ENCODE results near the gene GJD4. TPM values are rescaled to one million over a fixed set of nuclear protein-coding genes. Genes with fewer than 3 reads are reported as not detected.
A peak's percentile ranks its signal among the peaks of the same experiment; 100 is the strongest.

GJD4 gene
- polyA plus RNA-seq, 3 donors: not detected

GRCh38 chr10:35640951-35641675, 36.0 kb downstream of the GJD4 start:
- no peaks in the 10 kb centered on the region for H3K36me3 ChIP-seq (replicated peaks in 1 of 2; ENCODE audit: control insufficient read depth in 1 of 2, insufficient read depth in 2 of 2, low read length in 2 of 2)
- H4K20me1 ChIP-seq (ENCODE audit: insufficient read depth, low read length): no peaks in the 10 kb centered on the region
- intact Hi-C loops (cut with micrococcal nuclease): no loop called here
- peak overlapping the region; percentile 79 for H3K4me2 ChIP-seq (replicated peaks; ENCODE audit: extremely low read depth, low read length, poor library complexity, severe bottlenecking)
- peak overlapping the region; percentile 70 to 87 for H3K4me3 Mint-ChIP-seq
- peak overlapping the region; percentile 78 for H2AFZ ChIP-seq (ENCODE audit: insufficient read depth, low read depth, low read length, poor library complexity, severe bottlenecking)
- peak in 2 of 3 donors; percentile 2 to 11 for DNase-seq
- peaks cover 78 to 85% (median 81%) of the 10 kb centered on the region in 3 donors for H3K27me3 Mint-ChIP-seq (ENCODE audit: low read depth in 3 of 3)
- H3K4me3 ChIP-seq (replicated peaks in 1 of 3; ENCODE audit: low read depth in 2 of 3, low read length in 3 of 3): peak overlapping the region; percentile 12 to 70 (median 39)
- H3K27ac Mint-ChIP-seq: no peak overlapping the region
- under 1% methylated on average over 66 of the region's 72 CpGs for WGBS (ENCODE audit: insufficient coverage)
- peaks cover 0 to 21% of the 10 kb centered on the region in 2 donors for H3K9me3 ChIP-seq (replicated peaks in 1 of 2; ENCODE audit: control insufficient read depth in 1 of 2, insufficient read depth in 1 of 2, low read length in 2 of 2)
- H3K9me3 Mint-ChIP-seq: peaks cover 0 to 34% (median 25%) of the 10 kb centered on the region in 7 donors
- peaks cover 0 to 7% of the 10 kb centered on the region in 2 donors for H3K36me3 Mint-ChIP-seq
- H3K27me3 ChIP-seq (ENCODE audit: control insufficient read depth in 2 of 2, insufficient read depth in 2 of 2, low read length in 2 of 2): peaks cover 71 to 86% of the 10 kb centered on the region in 2 donors
- no peaks in the 10 kb centered on the region for H3K79me2 ChIP-seq (ENCODE audit: insufficient read depth, low read length)
- H3K4me1 ChIP-seq (ENCODE audit: control insufficient read depth in 1 of 2, insufficient read depth in 2 of 2, low read length in 2 of 2): peaks cover 34 to 46% of the 10 kb centered on the region in 2 donors
- H3K9ac ChIP-seq (ENCODE audit: insufficient read depth, low read length, poor library complexity, severe bottlenecking): peak overlapping the region; percentile 32
- H3K27ac ChIP-seq (ENCODE audit: low read depth in 1 of 2, low read length in 2 of 2): no peak overlapping the region
- no peak for TF ChIP-seq CTCF (IDR thresholded peaks at IDR 0.05)
- H3K4me1 Mint-ChIP-seq: peaks cover 32% of the 10 kb centered on the region

DNA sequence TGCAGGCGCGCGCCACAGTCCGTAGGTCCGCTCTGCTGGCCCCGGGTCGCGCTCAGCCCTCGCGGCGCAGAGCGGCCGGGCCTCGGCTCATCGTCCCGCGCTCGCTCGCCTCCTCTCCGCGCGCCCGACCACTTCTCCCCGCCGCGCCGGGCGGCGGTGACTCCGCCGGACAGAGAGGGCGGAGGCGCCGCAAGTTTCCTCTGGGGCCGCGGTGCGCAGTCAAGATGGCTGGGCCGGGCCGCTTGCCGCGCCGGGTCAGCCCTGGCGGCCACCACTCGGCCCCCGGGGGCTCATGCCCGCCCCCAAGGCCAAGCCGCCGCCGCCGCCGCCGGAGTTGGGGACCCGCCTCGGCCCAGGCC, 36.5 kb downstream of the GJD4 start:
- no peak for TF ChIP-seq CTCF (IDR thresholded peaks at IDR 0.05)
- H3K27me3 Mint-ChIP-seq (ENCODE audit: low read depth in 3 of 3): peaks cover 77 to 84% (median 78%) of the 10 kb centered on the region in 3 donors
- H3K4me3 Mint-ChIP-seq: peak overlapping the region; percentile 46 to 56

More for the DNA sequence above, 36.5 kb downstream of the GJD4 start:
- Histone ChIP-seq H3K27ac (ENCODE audit: low read depth in 1 of 2, low read length in 2 of 2) (no peak overlapping the region), H3K4me1 (ENCODE audit: control insufficient read depth in 1 of 2, insufficient read depth in 2 of 2, low read length in 2 of 2) (peaks cover 34 to 46% of the 10 kb centered on the region in 2 donors), H3K9ac (ENCODE audit: insufficient read depth, low read length, poor library complexity, severe bottlenecking) (peak overlapping the region; percentile 32), H4K20me1 (ENCODE audit: insufficient read depth, low read length) (no peaks in the 10 kb centered on the region), H2AFZ (ENCODE audit: insufficient read depth, low read depth, low read length, poor library complexity, severe bottlenecking) (peak overlapping the region; percentile 78), H3K4me3 (replicated peaks in 1 of 3; ENCODE audit: low read depth in 2 of 3, low read length in 3 of 3) (peak overlapping the region; percentile 25 to 70 (median 39)), H3K79me2 (ENCODE audit: insufficient read depth, low read length) (no peaks in the 10 kb centered on the region), H3K36me3 (replicated peaks in 1 of 2; ENCODE audit: control insufficient read depth in 1 of 2, insufficient read depth in 2 of 2, low read length in 2 of 2) (no peaks in the 10 kb centered on the region), H3K27me3 (ENCODE audit: control insufficient read depth in 2 of 2, insufficient read depth in 2 of 2, low read length in 2 of 2) (peaks cover 66 to 80% of the 10 kb centered on the region in 2 donors), H3K4me2 (replicated peaks; ENCODE audit: extremely low read depth, low read length, poor library complexity, severe bottlenecking) (peak overlapping the region; percentile 79), H3K9me3 (replicated peaks in 1 of 2; ENCODE audit: control insufficient read depth in 1 of 2, insufficient read depth in 1 of 2, low read length in 2 of 2) (peaks cover 0 to 21% of the 10 kb centered on the region in 2 donors)
- H3K27ac Mint-ChIP-seq: no peak overlapping the region
- under 1% methylated on average over 54 of the region's 54 CpGs for WGBS (ENCODE audit: insufficient coverage)
- peaks cover 0 to 7% of the 10 kb centered on the region in 2 donors for H3K36me3 Mint-ChIP-seq
- DNase-seq: peak in 1 of 3 donors; percentile 7
- peaks cover 32% of the 10 kb centered on the region for H3K4me1 Mint-ChIP-seq
- H3K9me3 Mint-ChIP-seq: peaks cover 0 to 35% (median 25%) of the 10 kb centered on the region in 7 donors
- intact Hi-C loops (cut with micrococcal nuclease): no loop called here

Data from CD14-positive monocyte (primary cell).